Naive thymus-derived CD4-positive, alpha-beta T cell (primary cell): ENCODE measurements around the gene FCHSD2. TPM values are rescaled to one million over a fixed set of nuclear protein-coding genes. Genes with fewer than 3 reads are reported as not detected.
"Not testable (repeated sequence)": the region's sequence is repeated elsewhere in the genome, so short reads cannot be mapped to it uniquely, and the experiment has no call there.

Experiments
- ATAC-seq: fragments of 150-1000 bp; cut with Tn5 transposase; 2 replicates; pipeline ENCODE4 v1.10.0; 2021; ENCODE audit warnings: mild to moderate bottlenecking, moderate library complexity
- CTCF ChIA-PET: fragments of 350-600 bp; sonication (Branson Sonifier 250); formaldehyde crosslinking; loops from one replicate; lab custom pipeline; 2021; ENCODE audit warnings: antibody characterized with exemption; lab: Charles Lee
- POLR2A ChIA-PET: fragments of 350-600 bp; sonication (Branson Sonifier 250); formaldehyde crosslinking; loops from one replicate; lab custom pipeline; 2021; ENCODE audit warnings: antibody characterized with exemption, inconsistent platforms; lab: Charles Lee
- DNase-seq, 9 donors: peaks; one replicate each; pipeline versions ENCODE4 v3.0.0 to v3.0.0-alpha.2; 2020 to 2022; ENCODE audit warnings: mixed read lengths in 1 of 9
- H3K27ac ChIP-seq: one replicate; pipeline ENCODE4 v1.7.0; 2013; ENCODE audit warnings: mild to moderate bottlenecking, low read depth, low read length, moderate library complexity
- H3K27me3 ChIP-seq, 2 donors: one replicate each; pipeline ENCODE4 v1.7.0; 2013; ENCODE audit warnings: low read length in 2 of 2, mild to moderate bottlenecking in 2 of 2, moderate library complexity in 2 of 2; ENCODE audit not compliant: control insufficient read depth in 2 of 2, insufficient read depth in 2 of 2
- H3K36me3 ChIP-seq, 3 experiments: 1 replicate in 2 of 3; 2 replicates in 1 of 3; pipeline ENCODE4 v1.7.0; 2013; ENCODE audit warnings: low read length in 3 of 3, mild to moderate bottlenecking in 3 of 3, moderate library complexity in 1 of 3; ENCODE audit not compliant: insufficient read depth in 3 of 3, control insufficient read depth in 2 of 3
- H3K4me1 ChIP-seq, 2 donors: one replicate each; pipeline ENCODE4 v1.7.0; 2013; ENCODE audit warnings: low read length in 2 of 2, mild to moderate bottlenecking in 2 of 2, moderate library complexity in 1 of 2; ENCODE audit not compliant: control insufficient read depth in 2 of 2, insufficient read depth in 2 of 2
- H3K4me3 ChIP-seq: 2 replicates; pipeline ENCODE4 v1.7.0; 2013; ENCODE audit warnings: mild to moderate bottlenecking, low read length
- H3K9me3 ChIP-seq, 3 experiments: 1 replicate in 2 of 3; 2 replicates in 1 of 3; pipeline ENCODE4 v1.7.0; 2013; ENCODE audit warnings: low read length in 3 of 3; ENCODE audit not compliant: control insufficient read depth in 2 of 3
- H3K27ac Mint-ChIP-seq, 9 donors: one replicate each; pipeline ENCODE4 v1.8.0; 2020 to 2022; ENCODE audit warnings: mixed read lengths in 9 of 9, mild to moderate bottlenecking in 8 of 9, moderate library complexity in 5 of 9, inconsistent platforms in 2 of 9
- H3K27me3 Mint-ChIP-seq, 5 donors: one replicate each; pipeline ENCODE4 v1.8.0; 2021 to 2022; ENCODE audit warnings: mixed read lengths in 5 of 5, mild to moderate bottlenecking in 1 of 5
- H3K36me3 Mint-ChIP-seq, 5 donors: one replicate each; pipeline ENCODE4 v1.8.0; 2020 to 2022; ENCODE audit warnings: mixed read lengths in 5 of 5, mild to moderate bottlenecking in 3 of 5, inconsistent platforms in 1 of 5
- H3K4me1 Mint-ChIP-seq, 7 donors: one replicate each; pipeline ENCODE4 v1.8.0; 2020 to 2022; ENCODE audit warnings: mixed read lengths in 7 of 7, mild to moderate bottlenecking in 3 of 7, inconsistent platforms in 1 of 7
- H3K4me3 Mint-ChIP-seq, 10 donors: one replicate each; pipeline ENCODE4 v1.8.0; 2020 to 2022; ENCODE audit warnings: mild to moderate bottlenecking in 10 of 10, mixed read lengths in 10 of 10, moderate library complexity in 6 of 10, inconsistent platforms in 2 of 10
- H3K9me3 Mint-ChIP-seq, 11 donors: one replicate each; pipeline ENCODE4 v1.8.0; 2020 to 2022; ENCODE audit warnings: mixed read lengths in 11 of 11, mild to moderate bottlenecking in 4 of 11, inconsistent platforms in 1 of 11, moderate library complexity in 1 of 11
- intact Hi-C, 2 donors: fragments of 100-400 bp; cut with micrococcal nuclease; formaldehyde crosslinking; loops; one replicate each; pipeline ENCODE4 v1.15.1; 2023
- polyA plus RNA-seq, 2 donors: library from polyadenylated mRNA; unstranded; fragments of 300-500 nt; fragmentation: Illumina TruSeq; gene quantifications; one replicate each; pipeline ENCODE4 v1.2.3, GENCODE V29; 2021
- total RNA-seq, 6 experiments: library from RNA in 5 of 6; stranded (reverse) in 5 of 6; gene quantifications; 1 replicate in 5 of 6; 2 replicates in 1 of 6; pipeline ENCODE4 v1.2.3 and lab custom pipeline; 2021 to 2026

FCHSD2 gene
- total and polyA plus RNA-seq, 7 experiments from 2014 or later = 18.3 to 69.9 (median 48.6) TPM

DNA sequence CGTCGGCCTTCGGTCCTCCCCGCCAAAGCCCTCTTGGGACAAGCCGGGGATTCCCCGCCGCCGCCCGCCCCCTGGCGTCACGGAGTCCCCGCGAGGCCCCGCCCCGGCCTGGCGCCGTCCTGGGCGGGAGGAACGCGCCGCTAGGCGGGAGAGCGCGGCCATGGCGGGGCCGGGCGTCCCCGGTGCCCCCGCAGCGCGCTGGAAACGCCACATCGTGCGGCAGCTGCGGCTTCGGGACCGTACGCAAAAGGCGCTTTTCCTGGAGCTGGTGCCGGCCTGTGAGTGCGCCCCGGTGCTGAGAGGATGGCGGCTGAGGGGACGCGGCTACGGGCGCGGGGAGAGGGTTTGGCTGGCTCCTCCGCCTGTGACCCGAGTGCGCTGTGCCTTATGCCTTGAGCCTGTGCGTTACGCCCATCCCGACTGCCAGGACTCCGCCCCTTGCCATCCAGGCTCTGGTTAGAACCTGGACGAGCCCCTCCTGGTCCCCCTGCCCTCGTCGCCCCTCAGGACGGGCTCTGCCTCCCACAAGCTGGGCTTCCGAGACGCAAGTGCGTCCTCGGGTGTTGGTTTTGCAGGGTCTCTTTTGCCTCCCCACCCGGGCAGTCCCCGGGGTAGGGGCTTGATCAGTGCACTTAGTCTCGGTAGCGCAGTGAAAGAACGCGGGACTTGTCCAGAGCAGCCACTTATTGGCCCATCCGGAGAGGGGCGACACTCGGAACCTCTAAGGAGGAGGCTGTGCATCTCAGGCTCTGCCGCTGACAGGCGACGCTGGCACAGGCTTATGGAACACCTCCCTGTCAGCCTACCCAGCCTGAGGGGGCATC is 327.6 kb downstream of the FCHSD2 start, which contains the start of gene ATG16L2:
ATG16L2 (plus strand) TSS at position 126 of the 824 bp plus-strand sequence; CDS start at position 161, 35 bp downstream.
- H3K36me3 Mint-ChIP-seq = peaks cover 3 to 32% (median 17%) of the 10 kb centered on the region in 5 donors

DNA sequence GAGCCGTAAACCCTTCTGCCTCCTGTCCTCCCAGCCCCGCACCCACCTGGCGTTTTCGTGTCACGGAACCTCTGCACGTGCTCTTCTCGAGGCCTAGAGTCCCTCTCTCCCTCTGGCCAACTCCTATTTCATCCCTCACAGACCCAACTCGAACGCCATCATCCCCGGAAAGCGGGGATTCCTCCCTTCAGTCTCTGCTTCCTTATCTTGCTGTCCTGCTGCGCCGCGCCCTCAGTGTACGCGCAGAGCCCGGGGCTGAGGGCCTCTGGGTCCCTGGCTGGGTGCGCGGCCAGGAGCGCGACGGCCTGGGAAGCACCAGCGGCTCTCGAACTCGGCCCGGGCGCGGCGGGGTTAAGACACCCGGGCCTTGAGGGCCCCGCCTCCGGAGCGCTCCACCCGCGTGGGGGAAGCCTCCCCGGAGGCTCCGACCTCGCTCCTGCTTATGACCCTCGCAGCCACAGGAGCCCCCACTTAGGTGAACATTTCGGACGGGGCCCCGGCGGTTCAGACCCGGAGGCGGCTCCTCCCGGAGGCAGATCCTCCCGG is 328.3 kb downstream of the FCHSD2 start:
- H3K36me3 Mint-ChIP-seq = peaks cover 0 to 35% (median 14%) of the 10 kb centered on the region in 5 donors
- intact Hi-C loops = loop anchor here (1.0 to 10.0 kb wide), 14 partner anchors 8 to 1583 kb away; partner anchors contain the start of genes ARAP1 (in 2 of the 2), FCHSD2 (in 2 of the 2), C2CD3 (in 1 of the 2) and FAM168A (in 1 of the 2)
- Histone ChIP-seq H3K4me1 (peaks cover 18 to 23% of the 10 kb centered on the region in 2 donors), H3K9me3 (no peaks in the 10 kb centered on the region), H3K27me3 (no peaks in the 10 kb centered on the region), H3K36me3 (peaks cover 11 to 41% (median 18%) of the 10 kb centered on the region in 3 experiments), H3K27ac (peak overlapping the region; percentile 100), H3K4me3 (peak overlapping the region; percentile 89)
- no peaks in the 10 kb centered on the region for H3K27me3 Mint-ChIP-seq
- ChIA-PET CTCF (interaction anchor here (1.2 to 1.8 kb wide), 5 partner anchors 9 to 89 kb away, joined by 3 to 10 read pairs (median 6); partner anchors contain the start of gene STARD10), POLR2A (interaction anchor here (1.0 to 3.0 kb wide), 4 partner anchors 27 to 329 kb away, joined by 3 to 14 read pairs (median 5); no protein-coding TSS in a partner anchor)
- peaks cover 26 to 61% (median 48%) of the 10 kb centered on the region in 7 donors for H3K4me1 Mint-ChIP-seq
- peak overlapping the region; percentile 86 to 98 (median 97) for H3K27ac Mint-ChIP-seq
- no peaks in the 10 kb centered on the region for H3K9me3 Mint-ChIP-seq
- DNase-seq = peak in 3 of 9 donors; percentile 77 to 98 (median 96)
- ATAC-seq = peak; percentile 79
- H3K4me3 Mint-ChIP-seq = peak overlapping the region; percentile 97 to 99 (median 98)

More for the DNA sequence above, 327.6 kb downstream of the FCHSD2 start, which contains the start of gene ATG16L2:
- Histone ChIP-seq H3K9me3 (no peaks in the 10 kb centered on the region), H3K36me3 (peaks cover 14 to 41% (median 18%) of the 10 kb centered on the region in 3 experiments), H3K27ac (peak within 1 kb of the TSS; percentile 100), H3K4me1 (peaks cover 18 to 23% of the 10 kb centered on the region in 2 donors), H3K27me3 (no peaks in the 10 kb centered on the region), H3K4me3 (peak within 1 kb of the TSS; percentile 89)
- Mint-ChIP-seq H3K27ac (peak within 1 kb of the TSS; percentile 86 to 99 (median 98)), H3K27me3 (no peaks in the 10 kb centered on the region), H3K4me3 (peak within 1 kb of the TSS; percentile 97 to 99 (median 98)), H3K4me1 (peaks cover 31 to 67% (median 52%) of the 10 kb centered on the region in 7 donors), H3K9me3 (no peaks in the 10 kb centered on the region)
- DNase-seq (peak in 8 of 9 donors; percentile 53 to 96 (median 92)), ATAC-seq (peak; percentile 89)
- CTCF ChIA-PET = interaction anchor here (0.5 to 1.6 kb wide), 3 partner anchors 11 to 363 kb away, joined by 3 to 6 read pairs (median 4); no protein-coding TSS in a partner anchor
- intact Hi-C loops = loop anchor here (1.0 to 10.0 kb wide), 12 partner anchors 8 to 1583 kb away; partner anchors contain the start of genes ARAP1 (in 2 of the 2), FCHSD2 (in 2 of the 2), C2CD3 (in 1 of the 2) and FAM168A (in 1 of the 2)
- POLR2A ChIA-PET = interaction anchor here (1.3 to 3.0 kb wide), 5 partner anchors 21 to 1679 kb away, joined by 4 to 18 read pairs (median 6); partner anchors contain the start of genes LIPT2 and STARD10

DNA sequence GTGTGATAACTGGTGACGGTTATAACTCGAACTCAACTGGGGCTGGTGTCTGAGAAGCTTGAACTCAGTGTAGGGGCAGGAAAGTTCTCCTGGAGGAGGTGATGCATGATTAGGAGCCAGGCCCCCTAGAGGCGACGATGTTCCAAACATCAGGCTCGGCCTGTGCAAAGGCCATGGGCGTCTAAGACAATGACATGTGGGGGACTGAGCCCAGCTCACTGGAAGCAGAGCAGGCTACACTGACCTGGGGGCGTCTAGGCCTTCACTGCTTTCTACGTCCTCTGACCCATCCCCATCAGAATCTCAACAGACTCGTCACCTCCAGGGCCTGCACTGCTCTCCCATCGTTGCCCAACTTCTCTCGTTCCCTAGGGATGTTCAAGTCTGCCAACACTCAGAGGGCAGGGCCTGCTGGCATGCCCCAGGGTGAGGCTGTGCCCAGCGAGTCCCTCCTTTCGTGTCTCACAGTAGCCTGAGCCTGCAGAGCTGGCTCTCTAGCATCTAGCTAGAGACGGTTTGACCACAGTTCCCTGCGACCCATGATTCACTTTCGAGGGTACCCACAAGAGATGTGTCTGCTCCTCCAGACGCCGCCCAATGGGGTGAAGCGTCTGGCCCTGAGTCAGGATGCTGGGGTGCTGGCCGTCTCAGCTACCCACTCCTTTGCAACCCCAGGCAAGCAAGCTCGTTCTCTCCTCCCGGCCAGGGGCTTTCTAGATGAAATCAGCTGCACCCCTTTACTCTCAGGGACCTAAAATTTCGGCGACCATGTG is 329.0 kb downstream of the FCHSD2 start:
- ATAC-seq = peak; percentile 35
- peak overlapping the region; percentile 89 for H3K4me3 ChIP-seq
- Mint-ChIP-seq H3K4me1 (peaks cover 26 to 61% (median 50%) of the 10 kb centered on the region in 7 donors), H3K4me3 (peak overlapping the region; percentile 97 to 99 (median 98)), H3K36me3 (peaks cover 0 to 37% (median 8%) of the 10 kb centered on the region in 5 donors), H3K27ac (peak overlapping the region; percentile 86 to 98 (median 97)), H3K9me3 (no peaks in the 10 kb centered on the region), H3K27me3 (no peaks in the 10 kb centered on the region)
- H3K27me3 ChIP-seq = no peaks in the 10 kb centered on the region
- peak in 8 of 9 donors; percentile 25 to 76 (median 32) for DNase-seq
- peaks cover 6 to 34% (median 12%) of the 10 kb centered on the region in 3 experiments for H3K36me3 ChIP-seq
- no peaks in the 10 kb centered on the region for H3K9me3 ChIP-seq
- intact Hi-C loops = loop anchor here in 1 of 2 donors (1.0 to 10.0 kb wide), 6 partner anchors 20 to 1584 kb away; partner anchors contain the start of genes FAM168A, INPPL1 and PGM2L1
- POLR2A ChIA-PET = interaction anchor here (1.0 to 1.2 kb wide), 3 partner anchors 26 to 329 kb away, joined by 3 to 6 read pairs (median 3); partner anchors contain the start of gene FCHSD2
- peak overlapping the region; percentile 100 for H3K27ac ChIP-seq
- peaks cover 18 to 23% of the 10 kb centered on the region in 2 donors for H3K4me1 ChIP-seq
- CTCF ChIA-PET = interaction anchor here (0.5 to 1.8 kb wide), 7 partner anchors 10 to 86 kb away, joined by 3 to 10 read pairs (median 3); partner anchors contain the start of gene STARD10

DNA sequence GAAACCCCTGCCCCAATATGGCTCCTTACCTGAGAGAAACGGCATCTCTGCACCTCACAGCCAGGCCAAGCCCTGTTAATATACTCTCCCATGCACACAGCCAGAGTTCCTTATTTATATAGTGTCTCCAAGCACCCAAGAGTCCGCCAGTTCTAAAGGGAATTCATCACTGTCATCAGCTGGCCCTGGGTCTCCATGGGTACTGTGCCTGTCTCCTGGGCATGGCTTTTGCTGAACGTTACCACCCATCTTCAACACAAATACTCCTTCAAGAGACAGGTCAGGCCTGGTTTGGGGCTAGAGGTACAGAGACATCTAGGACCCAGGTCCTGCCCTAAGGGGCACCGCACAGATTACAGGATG is 329.5 kb downstream of the FCHSD2 start:
- peak overlapping the region; percentile 97 to 99 (median 98) for H3K4me3 Mint-ChIP-seq
- DNase-seq (no peak), ATAC-seq (no peak)
- no peaks in the 10 kb centered on the region for H3K9me3 Mint-ChIP-seq
- ChIA-PET POLR2A (interaction anchor here (1.0 kb wide), 1 partner anchor 330 kb away, joined by 3 read pairs; the partner anchor contains the start of gene FCHSD2), CTCF (interaction anchor here (0.7 to 1.8 kb wide), 5 partner anchors 10 to 86 kb away, joined by 3 to 10 read pairs (median 3); partner anchors contain the start of gene STARD10)
- peak overlapping the region; percentile 86 to 98 (median 97) for H3K27ac Mint-ChIP-seq
- Histone ChIP-seq H3K4me3 (peak overlapping the region; percentile 89), H3K27me3 (no peaks in the 10 kb centered on the region), H3K4me1 (peaks cover 18 to 23% of the 10 kb centered on the region in 2 donors), H3K36me3 (peaks cover under 1 to 28% (median 6%) of the 10 kb centered on the region in 3 experiments), H3K9me3 (no peaks in the 10 kb centered on the region), H3K27ac (peak overlapping the region; percentile 100)
- H3K4me1 Mint-ChIP-seq = peaks cover 24 to 56% (median 48%) of the 10 kb centered on the region in 7 donors
- H3K36me3 Mint-ChIP-seq = peaks cover 0 to 33% (median 6%) of the 10 kb centered on the region in 5 donors
- intact Hi-C loops = loop anchor here in 1 of 2 donors (5.0 to 10.0 kb wide), 3 partner anchors 590 to 1585 kb away; partner anchors contain the start of genes FAM168A, INPPL1 and PGM2L1
- no peaks in the 10 kb centered on the region for H3K27me3 Mint-ChIP-seq

DNA sequence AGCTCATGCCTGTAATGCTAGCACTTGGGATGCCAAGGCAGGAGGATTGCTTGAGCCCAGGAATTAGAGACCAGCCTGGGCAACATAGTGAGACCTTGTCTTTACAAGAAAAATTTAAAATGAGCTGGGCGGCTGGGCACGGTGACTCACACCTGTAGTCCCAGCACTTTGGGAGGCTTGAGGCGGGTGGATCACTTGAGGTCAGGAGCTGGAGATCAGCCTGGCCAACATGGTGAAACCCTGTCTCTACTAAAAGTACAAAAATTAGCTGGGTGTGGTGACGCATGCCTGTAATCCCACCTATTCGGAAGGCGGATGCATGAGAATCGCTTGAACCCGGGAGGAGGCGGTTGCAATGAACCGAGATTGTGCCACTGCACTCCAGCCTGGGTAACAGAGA is 330.4 kb downstream of the FCHSD2 start:
- POLR2A ChIA-PET = interaction anchor here (0.8 kb wide), 1 partner anchor 10 kb away, joined by 3 read pairs; no protein-coding TSS in a partner anchor
- peaks cover 0 to 21% (median 0%) of the 10 kb centered on the region in 3 experiments for H3K36me3 ChIP-seq
- H3K27me3 ChIP-seq, H3K27ac ChIP-seq, H3K4me3 ChIP-seq, ATAC-seq, H3K9me3 Mint-ChIP-seq, DNase-seq, H3K9me3 ChIP-seq, H3K27me3 Mint-ChIP-seq: not testable (repeated sequence)
- Mint-ChIP-seq H3K27ac (peak overlapping the region in 4 of 9 donors; percentile 52 to 88 (median 70)), H3K4me3 (peak overlapping the region in 8 of 10 donors; percentile 18 to 98 (median 54)), H3K4me1 (peaks cover 20 to 48% (median 41%) of the 10 kb centered on the region in 7 donors), H3K36me3 (peaks cover 0 to 29% (median 4%) of the 10 kb centered on the region in 5 donors)
- intact Hi-C loops = loop anchor here in 1 of 2 donors (5.0 to 10.0 kb wide), 3 partner anchors 589 to 1586 kb away; partner anchors contain the start of genes FAM168A, INPPL1 and PGM2L1
- CTCF ChIA-PET = interaction anchor here (0.6 kb wide), 1 partner anchor 89 kb away, joined by 3 read pairs; no protein-coding TSS in a partner anchor
- H3K4me1 ChIP-seq = peaks cover 18 to 23% of the 10 kb centered on the region in 2 donors
